ENCODE results near the gene PHPT1.
"Not testable (repeated sequence)": the region's sequence is repeated elsewhere in the genome, so short reads cannot be mapped to it uniquely, and the experiment has no call there.

- not testable (repeated sequence) for TF ChIP-seq CTCF (IDR thresholded peaks at IDR 0.05; ENCODE audit: low read length); EZH2 (IDR thresholded peaks at IDR 0.05; ENCODE audit: borderline replicate concordance, low read length)
Measured at GRCh38 chr9:136833381-136834048, 15.7 kb upstream of the PHPT1 start.
